Heart left ventricle (tissue), 16 donors: ENCODE results near the gene APPL2. TPM values are rescaled to one million over a fixed set of nuclear protein-coding genes. Genes with fewer than 3 reads are reported as not detected.

Experiments
- ATAC-seq, 4 donors: fragments of 200-7000 bp; cut with Tn5 transposase; one replicate each; pipeline ENCODE4 v1.9.1; 2020 to 2022; ENCODE audit warnings: moderate library complexity in 4 of 4, mild to moderate bottlenecking in 3 of 4, moderate number of reproducible peaks in 1 of 4
- DNase-seq, 5 donors: peaks; one replicate each; pipeline ENCODE4 v3.0.0-alpha.2; 2020
- H3K27ac ChIP-seq, 12 donors: fragments of 200-600 bp; sonication (generic) in 4 of 12; one replicate each; pipeline versions ENCODE4 v1.5.0 to v1.8.0; 2016 to 2022; ENCODE audit warnings: mild to moderate bottlenecking in 2 of 12
- H3K27me3 ChIP-seq, 9 donors: fragments of 200-600 bp; sonication (generic) in 2 of 9; one replicate each; pipeline versions ENCODE4 v1.5.1 to v1.8.0; 2016 to 2022; ENCODE audit warnings: mild to moderate bottlenecking in 3 of 9
- H3K36me3 ChIP-seq, 9 donors: fragments of 200-600 bp; sonication (generic) in 2 of 9; one replicate each; pipeline versions ENCODE4 v1.5.0 to v1.8.0; 2018 to 2022; ENCODE audit warnings: mild to moderate bottlenecking in 2 of 9
- H3K4me1 ChIP-seq, 12 donors: fragments of 200-600 bp; sonication (generic) in 4 of 12; one replicate each; pipeline versions ENCODE4 v1.5.0 to v1.8.0; 2016 to 2022; ENCODE audit warnings: mild to moderate bottlenecking in 3 of 12
- H3K4me3 ChIP-seq, 12 donors: fragments of 200-600 bp; sonication (generic) in 4 of 12; one replicate each; pipeline versions ENCODE4 v1.5.0 to v1.8.0; 2017 to 2022; ENCODE audit warnings: mild to moderate bottlenecking in 9 of 12, moderate library complexity in 4 of 12
- H3K9me3 ChIP-seq, 12 donors: fragments of 200-600 bp; sonication (generic) in 4 of 12; one replicate each; pipeline versions ENCODE4 v1.5.0 to v1.8.0; 2016 to 2022; ENCODE audit warnings: mild to moderate bottlenecking in 1 of 12
- POLR2A ChIP-seq, 2 donors: fragments of 450-650 bp; IDR thresholded peaks; one replicate each; pipeline ENCODE4 v1.6.1; 2017; ENCODE audit warnings: antibody characterized with exemption in 2 of 2, mild to moderate bottlenecking in 2 of 2, moderate library complexity in 2 of 2
- WGBS, 4 donors: extraction: QIAGEN DNeasy Blood & Tissue Kit in 2 of 4; methylation state at CpG; one replicate each; pipeline versions ENCODE4 v1.1.5 to v1.1.7; 2013 to 2018; 5-methylcytosine and 5-hydroxymethylcytosine counted together
- intact Hi-C, 10 donors: fragments of 100-400 bp; cut with DNase I; formaldehyde crosslinking; loops; one replicate each; pipeline versions ENCODE4 v1.11.1 to v1.14.2; 2022
- polyA plus RNA-seq, 2 donors: library from polyadenylated mRNA; stranded (reverse); fragments of 200-250 nt; gene quantifications; one replicate each; pipeline ENCODE4 v1.2.3, GENCODE V29; 2013
- total RNA-seq, 9 donors: library from RNA; depleted of rRNA in 2 of 9; stranded (reverse); fragments of >200 nt in 2 of 9; fragmentation: NEBNext Ultra II Directional in 3 of 9; extraction: Animal tissue kit (Norgen Biotek cat#: 25700) in 3 of 9; gene quantifications; one replicate each; pipeline versions ENCODE4 v1.1.0 to v1.2.4, GENCODE V29; 2016 to 2023
- TF ChIP-seq, protein P1 (sequence below), 12 donors: fragments of 200-600 bp; sonication (generic) in 4 of 12; IDR thresholded peaks; one replicate each; pipeline versions ENCODE4 v1.5.0 to v1.8.0; 2018 to 2022; ENCODE audit warnings: antibody characterized with exemption in 12 of 12, mild to moderate bottlenecking in 5 of 12
- donor health status: ischemic (EF 13 %, LVEDD 7.1; RV severe dilation, severe dysfunction).
- donor health status: healthy with polysubstance abuse.
- donor health status: DM: no; HTN: yes; CAD: no.
- donor health status: DM: no; HTN: no; CAD: no.
- donor health status: ischemic (EF 25% LVEDD 6.9; RV normal size, moderate dysfunction).
- donor health status: ischemic (EF 25% LVEDD 5.7; RV mildly dilated, moderate dysfunction).
- donor health status: healthy.
- donor health status: DM: yes; HTN: yes; CAD: no.
- donor health status: ischemic (EF 35%, LVEDD 5.7; RV mildly dilated, moderate dysfunction).
- donor health status: nonischemic (EF 11% LVEDD 7.7; RV severe dilation, severe dysfunction).
- donor health status: DM: yes; HTN: yes; CAD: no.
- donor health status: PGD.
- donor health status: ischemic (EF 29% LVEDD 5.4; RV normal size, mild dysfunction).
- donor health status: nonischemic (EF 23%, LVEDD 6.1; RV moderate dilation, normal function).

Gene APPL2
- total and polyA plus RNA-seq, 11 donors = 7.7 to 36.7 (median 16.0) TPM

DNA sequence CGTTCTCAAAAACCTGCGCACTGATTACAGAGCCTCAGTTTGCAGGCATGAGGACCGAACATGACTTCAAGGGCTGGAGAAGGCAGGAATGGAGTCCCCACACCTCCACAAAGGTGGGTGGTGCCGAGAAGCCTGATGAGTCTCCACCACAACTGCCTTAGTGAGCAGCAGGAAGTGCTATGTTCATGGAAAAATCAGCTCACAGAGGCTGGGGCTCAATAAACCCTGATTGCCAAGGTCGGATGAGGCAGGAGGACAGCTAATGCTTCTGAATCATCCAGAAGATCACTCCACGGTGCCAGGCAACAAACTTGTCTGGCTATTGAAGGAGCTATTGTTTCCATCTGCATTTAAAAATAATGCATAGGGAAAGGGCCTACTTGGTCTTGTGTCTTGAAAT is 31.1 kb downstream of the APPL2 start:
- no peak for TF ChIP-seq POLR2A (IDR thresholded peaks at IDR 0.05)
- TF ChIP-seq, protein P1, sequence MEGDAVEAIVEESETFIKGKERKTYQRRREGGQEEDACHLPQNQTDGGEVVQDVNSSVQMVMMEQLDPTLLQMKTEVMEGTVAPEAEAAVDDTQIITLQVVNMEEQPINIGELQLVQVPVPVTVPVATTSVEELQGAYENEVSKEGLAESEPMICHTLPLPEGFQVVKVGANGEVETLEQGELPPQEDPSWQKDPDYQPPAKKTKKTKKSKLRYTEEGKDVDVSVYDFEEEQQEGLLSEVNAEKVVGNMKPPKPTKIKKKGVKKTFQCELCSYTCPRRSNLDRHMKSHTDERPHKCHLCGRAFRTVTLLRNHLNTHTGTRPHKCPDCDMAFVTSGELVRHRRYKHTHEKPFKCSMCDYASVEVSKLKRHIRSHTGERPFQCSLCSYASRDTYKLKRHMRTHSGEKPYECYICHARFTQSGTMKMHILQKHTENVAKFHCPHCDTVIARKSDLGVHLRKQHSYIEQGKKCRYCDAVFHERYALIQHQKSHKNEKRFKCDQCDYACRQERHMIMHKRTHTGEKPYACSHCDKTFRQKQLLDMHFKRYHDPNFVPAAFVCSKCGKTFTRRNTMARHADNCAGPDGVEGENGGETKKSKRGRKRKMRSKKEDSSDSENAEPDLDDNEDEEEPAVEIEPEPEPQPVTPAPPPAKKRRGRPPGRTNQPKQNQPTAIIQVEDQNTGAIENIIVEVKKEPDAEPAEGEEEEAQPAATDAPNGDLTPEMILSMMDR (IDR thresholded peaks at IDR 0.05) = no peak
- H3K4me3 ChIP-seq = no peak overlapping the region
- DNase-seq = no peak
- peaks cover 0 to 16% (median 2%) of the 10 kb centered on the region in 12 donors for H3K4me1 ChIP-seq
- no peaks in the 10 kb centered on the region for H3K27me3 ChIP-seq
- H3K36me3 ChIP-seq = peaks cover 0 to 100% (median 88%) of the 10 kb centered on the region in 9 donors
- WGBS, 4 donors = 78 to 87% (median 84%) methylated on average over 6 of the region's 6 CpGs
- H3K9me3 ChIP-seq = no peaks in the 10 kb centered on the region
- H3K27ac ChIP-seq = no peak overlapping the region
- intact Hi-C loops = no loop called here
- ATAC-seq = no peak

DNA sequence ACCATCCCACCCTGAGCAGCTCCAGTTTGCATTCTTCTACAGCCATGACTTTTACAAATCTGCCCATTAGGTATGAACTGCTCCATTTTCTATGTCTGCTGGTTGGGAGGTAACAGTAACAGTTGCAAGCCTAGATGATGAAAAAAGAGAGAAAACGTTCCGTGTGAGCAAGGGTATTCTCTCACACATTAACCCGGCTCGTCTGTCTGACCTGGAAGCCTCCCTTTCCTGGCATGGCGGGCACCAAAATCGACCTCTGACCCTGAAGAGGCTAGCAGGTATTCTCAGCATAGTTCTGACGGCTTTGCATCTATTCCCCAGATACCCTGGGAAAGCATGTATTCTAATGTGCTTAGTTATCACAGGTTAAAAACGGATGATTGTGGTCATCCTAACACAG is 31.8 kb downstream of the APPL2 start:
- WGBS, 4 donors = 89 to 96% (median 95%) methylated on average over 8 of the region's 8 CpGs
- H3K4me3 ChIP-seq = no peak overlapping the region
- peaks cover 0 to 97% (median 85%) of the 10 kb centered on the region in 9 donors for H3K36me3 ChIP-seq
- H3K27ac ChIP-seq = no peak overlapping the region
- intact Hi-C loops = no loop called here
- H3K4me1 ChIP-seq = peaks cover 0 to 16% (median 2%) of the 10 kb centered on the region in 12 donors
- TF ChIP-seq, protein P1 (IDR thresholded peaks at IDR 0.05) = no peak
- no peak for TF ChIP-seq POLR2A (IDR thresholded peaks at IDR 0.05)
- H3K9me3 ChIP-seq = no peaks in the 10 kb centered on the region
- DNase-seq (no peak), ATAC-seq (no peak)
- H3K27me3 ChIP-seq = no peaks in the 10 kb centered on the region

DNA sequence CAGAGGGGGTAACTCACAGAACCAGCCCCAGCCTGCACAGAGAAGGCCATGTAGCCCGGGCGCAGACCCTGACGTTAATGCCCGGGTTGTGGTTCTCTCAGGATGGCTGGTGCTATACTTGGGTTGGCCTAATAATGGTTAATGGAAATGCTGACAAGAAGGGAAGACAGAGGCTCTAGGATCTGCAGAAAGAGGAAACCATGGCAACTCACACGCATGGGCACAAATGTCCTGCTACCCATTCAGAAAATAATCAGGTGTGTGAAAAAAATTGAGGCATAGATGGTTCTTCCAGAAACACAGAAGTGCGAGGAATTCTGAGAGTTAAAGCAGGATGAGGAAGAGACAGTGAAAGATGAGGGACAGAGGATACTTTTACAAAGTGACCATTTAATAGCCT is 33.8 kb downstream of the APPL2 start:
- Histone ChIP-seq H3K27me3 (no peaks in the 10 kb centered on the region), H3K4me1 (peaks cover 0 to 16% (median 2%) of the 10 kb centered on the region in 12 donors), H3K4me3 (no peak overlapping the region), H3K36me3 (peaks cover 0 to 97% (median 87%) of the 10 kb centered on the region in 9 donors), H3K27ac (no peak overlapping the region), H3K9me3 (no peaks in the 10 kb centered on the region)
- 92 to 98% (median 97%) methylated on average over 6 of the region's 6 CpGs for WGBS, 4 donors
- DNase-seq (no peak), ATAC-seq (no peak)
- intact Hi-C loops = no loop called here
- TF ChIP-seq, protein P1 (IDR thresholded peaks at IDR 0.05) = no peak
- TF ChIP-seq POLR2A (IDR thresholded peaks at IDR 0.05) = no peak

DNA sequence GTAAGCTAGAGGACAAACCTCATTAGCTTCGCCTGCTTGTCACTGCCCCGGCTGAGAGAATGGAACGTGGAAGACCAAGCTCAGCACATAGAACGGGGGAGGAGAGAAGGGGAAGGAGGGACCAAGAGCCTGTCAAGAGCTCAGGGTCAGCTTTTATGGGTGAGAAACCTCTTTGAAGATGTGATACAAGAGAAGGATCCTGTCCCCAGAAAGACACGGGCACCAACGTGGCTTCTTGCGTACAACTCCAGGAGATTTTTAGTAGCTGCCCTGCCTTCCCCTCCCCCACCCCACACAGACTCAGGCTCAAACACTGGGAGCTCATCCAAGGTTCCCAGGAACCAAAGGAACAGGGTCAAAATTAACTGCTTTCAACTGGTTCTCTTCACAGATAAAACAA is 34.7 kb downstream of the APPL2 start:
- Histone ChIP-seq H3K9me3 (no peaks in the 10 kb centered on the region), H3K36me3 (peaks cover 0 to 97% (median 87%) of the 10 kb centered on the region in 9 donors), H3K4me3 (no peak overlapping the region), H3K27ac (no peak overlapping the region), H3K4me1 (peaks cover 0 to 16% (median 2%) of the 10 kb centered on the region in 12 donors), H3K27me3 (no peaks in the 10 kb centered on the region)
- peak in 1 of 4 donors; percentile 58 for ATAC-seq
- no peak for DNase-seq
- no peak for TF ChIP-seq POLR2A (IDR thresholded peaks at IDR 0.05)
- TF ChIP-seq, protein P1 (IDR thresholded peaks at IDR 0.05) = no peak
- intact Hi-C loops = no loop called here
- 72 to 79% (median 75%) methylated on average over 7 of the region's 7 CpGs for WGBS, 4 donors
